Measurements from ENCODE around the gene AMN.

DNA sequence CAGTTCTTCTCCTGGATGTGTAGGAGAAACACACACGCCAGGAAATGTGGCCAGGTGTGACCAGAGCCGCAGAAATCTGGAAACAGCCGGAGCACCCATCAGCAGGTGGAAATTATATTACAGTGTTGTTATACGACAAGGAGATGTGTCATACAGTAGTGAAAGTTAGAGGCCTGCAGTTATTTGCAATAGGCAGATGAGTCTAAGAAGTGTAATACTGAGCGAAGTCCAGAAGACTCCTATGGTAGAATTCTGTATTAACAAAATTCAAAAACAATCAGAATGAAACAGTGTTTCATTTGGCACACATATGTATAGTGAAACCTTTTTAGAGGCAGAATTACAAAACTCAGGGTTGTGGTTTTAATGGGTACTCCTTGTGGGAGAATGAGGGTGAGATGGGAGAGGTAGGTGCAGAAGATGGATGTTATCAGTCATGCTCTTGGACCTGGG, 39.3 kb upstream of the AMN start:
- TF ChIP-seq, protein P1, sequence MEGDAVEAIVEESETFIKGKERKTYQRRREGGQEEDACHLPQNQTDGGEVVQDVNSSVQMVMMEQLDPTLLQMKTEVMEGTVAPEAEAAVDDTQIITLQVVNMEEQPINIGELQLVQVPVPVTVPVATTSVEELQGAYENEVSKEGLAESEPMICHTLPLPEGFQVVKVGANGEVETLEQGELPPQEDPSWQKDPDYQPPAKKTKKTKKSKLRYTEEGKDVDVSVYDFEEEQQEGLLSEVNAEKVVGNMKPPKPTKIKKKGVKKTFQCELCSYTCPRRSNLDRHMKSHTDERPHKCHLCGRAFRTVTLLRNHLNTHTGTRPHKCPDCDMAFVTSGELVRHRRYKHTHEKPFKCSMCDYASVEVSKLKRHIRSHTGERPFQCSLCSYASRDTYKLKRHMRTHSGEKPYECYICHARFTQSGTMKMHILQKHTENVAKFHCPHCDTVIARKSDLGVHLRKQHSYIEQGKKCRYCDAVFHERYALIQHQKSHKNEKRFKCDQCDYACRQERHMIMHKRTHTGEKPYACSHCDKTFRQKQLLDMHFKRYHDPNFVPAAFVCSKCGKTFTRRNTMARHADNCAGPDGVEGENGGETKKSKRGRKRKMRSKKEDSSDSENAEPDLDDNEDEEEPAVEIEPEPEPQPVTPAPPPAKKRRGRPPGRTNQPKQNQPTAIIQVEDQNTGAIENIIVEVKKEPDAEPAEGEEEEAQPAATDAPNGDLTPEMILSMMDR (IDR thresholded peaks at IDR 0.05), result no peak
- TF ChIP-seq POLR2A (IDR thresholded peaks at IDR 0.05), result no peak
